Stimulated activated CD4-positive, alpha-beta T cell treated with anti-CD3 and anti-CD28 coated beads, Interleukin-12 subunit alpha, Interleukin-12 subunit beta, amount 100 ng/mL, for 24 hours (primary cell): ENCODE results near the gene TNRC18.
"Not testable (repeated sequence)": the region's sequence is repeated elsewhere in the genome, so short reads cannot be mapped to it uniquely, and the experiment has no call there.

Source experiments
- DNase-seq, 2 experiments: peaks; one replicate each; pipeline ENCODE4 v3.0.0-alpha.2; 2020; ENCODE audit warnings: low read depth in 2 of 2

Gene TNRC18

GRCh38 chr7:5291711-5292335, 131.8 kb downstream of the TNRC18 start:
- not testable (repeated sequence) for DNase-seq

- DNase-seq, result no peak
Measured at GRCh38 chr7:5291301-5291700, 132.3 kb downstream of the TNRC18 start.

GRCh38 chr7:5289355-5289754, 134.3 kb downstream of the TNRC18 start:
- no peak for DNase-seq

GRCh38 chr7:5288560-5288959, 135.1 kb downstream of the TNRC18 start:
- not testable (repeated sequence) for DNase-seq

- no peak for DNase-seq
Measured at GRCh38 chr7:5287802-5288201, 135.8 kb downstream of the TNRC18 start.

GRCh38 chr7:5287373-5287772, 136.3 kb downstream of the TNRC18 start:
- DNase-seq, result not testable (repeated sequence)

- no peak for DNase-seq
Measured at GRCh38 chr7:5286933-5287332, 136.7 kb downstream of the TNRC18 start.

GRCh38 chr7:5284304-5285281, 139.0 kb downstream of the TNRC18 start:
- DNase-seq, result no peak

GRCh38 chr7:5283421-5284303, 140.0 kb downstream of the TNRC18 start:
- DNase-seq, result no peak

- no peak for DNase-seq
Measured at GRCh38 chr7:5282543-5283316, 140.9 kb downstream of the TNRC18 start, which contains the start of gene SLC29A4. Gene SLC29A4, plus strand, starts transcription at chr7:5282943. Its CDS starts 4,874 bp downstream, at chr7:5287817.

- DNase-seq, result not testable (repeated sequence)
Measured at GRCh38 chr7:5281598-5282500, 141.8 kb downstream of the TNRC18 start.

GRCh38 chr7:5279734-5280133, 143.9 kb downstream of the TNRC18 start:
- no peak for DNase-seq

GRCh38 chr7:5278766-5279165, 144.9 kb downstream of the TNRC18 start:
- no peak for DNase-seq

- DNase-seq, result no peak
Measured at GRCh38 chr7:5276611-5277010, 147.0 kb downstream of the TNRC18 start.

GRCh38 chr7:5276123-5276522, 147.5 kb downstream of the TNRC18 start:
- DNase-seq, result not testable (repeated sequence)

- DNase-seq, result not testable (repeated sequence)
Measured at GRCh38 chr7:5275510-5275909, 148.1 kb downstream of the TNRC18 start.

GRCh38 chr7:5274985-5275431, 148.6 kb downstream of the TNRC18 start:
- not testable (repeated sequence) for DNase-seq

GRCh38 chr7:5274441-5274840, 149.2 kb downstream of the TNRC18 start:
- DNase-seq, result no peak

GRCh38 chr7:5273831-5274405, 149.7 kb downstream of the TNRC18 start:
- DNase-seq, result not testable (repeated sequence)
